ENCODE measurements around the gene TSPEAR. TPM values are rescaled to one million over a fixed set of nuclear protein-coding genes. Genes with fewer than 3 reads are reported as not detected.

The TSPEAR gene
- polyA plus RNA-seq, 4 donors, result 0.55 to 1.1 (median 0.80) TPM

DNA sequence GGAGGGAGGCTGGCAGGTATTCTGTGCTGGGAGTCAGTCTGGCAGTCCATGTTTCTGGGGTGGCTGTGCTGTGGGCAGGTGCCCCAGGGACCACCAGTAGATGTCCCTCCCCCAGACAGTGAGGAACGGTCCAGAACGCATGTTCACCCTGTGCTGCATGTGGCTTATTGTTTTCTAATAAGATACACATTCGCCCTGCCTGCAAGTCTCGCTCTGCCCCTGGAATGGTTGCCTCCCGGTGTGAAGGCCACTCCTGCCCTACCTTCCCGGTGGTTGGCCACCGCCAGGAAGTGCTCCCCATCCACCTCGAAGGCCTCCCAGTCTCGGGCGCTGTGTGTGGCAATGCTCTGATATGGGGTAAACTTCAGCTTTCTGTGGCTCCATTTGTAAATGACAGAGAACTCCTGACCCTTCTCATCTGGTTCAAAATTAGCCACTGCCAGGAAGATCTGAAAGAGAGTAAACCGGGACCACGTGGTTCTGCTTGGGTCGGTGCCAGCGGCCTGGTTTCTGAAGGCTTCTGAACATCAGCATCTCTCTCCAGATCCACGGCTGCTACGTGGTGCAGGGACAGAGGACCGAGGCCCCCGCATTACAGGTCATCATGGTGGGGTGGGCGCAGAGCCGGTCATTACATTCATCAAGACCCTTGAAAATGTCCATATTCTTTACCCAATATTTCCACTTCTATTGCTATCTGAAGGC, 185.8 kb downstream of the TSPEAR start:
- DNase-seq (ENCODE audit: low read depth in 4 of 4, low spot score in 2 of 4), result no peak

DNA sequence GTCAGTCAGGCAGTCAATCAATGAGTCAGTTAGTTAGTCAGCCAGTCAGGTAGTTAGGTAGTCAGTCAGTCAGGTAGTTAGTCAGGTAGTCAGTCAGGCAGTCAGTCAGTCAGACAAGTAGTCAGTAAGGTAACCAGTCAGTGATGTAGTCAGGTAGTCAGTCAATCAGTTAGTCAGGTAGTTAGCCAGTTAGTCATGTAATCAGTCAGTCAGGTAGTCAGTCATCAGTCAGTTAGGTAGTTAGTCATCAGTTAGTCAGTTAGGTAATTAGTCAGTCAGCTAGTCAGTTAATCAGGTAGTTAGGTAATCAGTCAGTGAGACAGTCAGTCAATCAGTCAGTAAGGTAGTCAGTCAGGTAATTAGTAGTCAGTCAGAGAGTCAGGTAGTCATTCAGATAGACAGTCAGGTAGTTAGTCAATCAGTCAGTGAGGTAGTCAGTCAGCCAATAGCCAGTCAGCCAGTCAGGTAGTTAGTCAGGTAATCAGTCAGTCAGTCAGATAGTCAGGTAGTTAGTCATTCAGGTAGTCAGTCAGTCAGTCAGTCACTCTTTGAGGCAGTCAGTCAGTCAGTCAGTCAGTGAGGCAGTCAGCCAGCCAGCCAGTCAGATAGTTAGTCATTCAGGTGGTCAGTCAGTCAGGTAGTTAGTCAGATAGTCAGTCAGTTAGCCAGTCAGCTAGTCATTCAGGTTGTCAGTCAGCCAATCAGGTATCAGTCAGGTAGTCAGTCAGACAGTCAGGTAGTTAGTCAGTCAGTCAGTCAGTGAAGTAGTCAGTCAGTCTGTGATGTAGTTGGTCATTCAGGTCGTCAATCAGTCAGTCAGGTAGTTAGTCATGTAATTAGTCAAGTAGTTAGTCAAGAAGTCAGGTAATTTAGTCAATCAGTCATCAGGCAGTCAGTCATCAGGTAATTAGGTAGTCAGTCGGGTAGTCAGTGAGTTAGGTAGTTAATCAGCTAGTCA, 186.7 kb downstream of the TSPEAR start:
- DNase-seq (ENCODE audit: low read depth in 4 of 4, low spot score in 2 of 4), result no peak

DNA sequence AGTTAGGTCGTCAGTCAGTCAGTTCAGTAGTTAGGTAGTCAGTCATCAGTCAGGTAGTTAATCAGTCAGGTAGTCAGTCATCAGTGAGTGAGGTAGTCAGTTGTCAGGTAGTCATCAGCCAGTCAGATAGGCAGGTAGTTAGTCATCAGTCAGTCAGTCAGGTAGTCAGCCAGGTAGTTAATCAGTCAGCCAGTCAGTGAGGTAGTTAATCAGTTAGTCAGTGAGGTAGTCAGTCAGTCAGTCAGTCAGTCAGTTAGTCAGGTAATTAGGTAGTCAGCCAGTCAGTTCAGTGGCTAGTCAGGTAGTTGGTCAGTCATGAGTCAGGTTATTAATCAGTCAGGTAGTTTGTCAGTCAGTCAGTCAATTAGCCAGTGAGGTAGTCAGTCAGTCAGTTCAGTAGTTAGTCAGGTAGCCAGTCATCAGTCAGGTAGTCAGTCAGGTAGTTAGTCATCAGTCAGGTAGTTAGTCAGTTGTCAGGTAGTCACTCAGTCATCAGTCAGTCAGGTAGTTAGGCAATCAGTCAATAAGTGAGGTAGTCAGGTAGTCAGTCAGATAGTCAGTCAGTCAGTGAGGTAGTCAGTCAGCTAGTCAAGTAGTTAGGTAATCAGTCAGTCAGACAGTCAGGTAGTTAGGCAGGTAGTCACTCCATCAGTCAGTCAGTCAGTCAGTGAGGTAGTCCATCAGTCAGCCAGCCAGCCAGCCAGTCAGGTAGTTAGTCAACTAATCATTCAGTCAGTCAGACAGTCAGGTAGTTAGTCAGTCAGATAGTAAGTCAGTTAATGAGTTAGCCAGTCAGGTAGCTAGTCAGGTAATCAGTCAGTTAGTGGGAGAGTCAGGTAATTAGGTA, 187.6 kb downstream of the TSPEAR start:
- DNase-seq (ENCODE audit: low read depth in 4 of 4, low spot score in 2 of 4), result no peak

DNA sequence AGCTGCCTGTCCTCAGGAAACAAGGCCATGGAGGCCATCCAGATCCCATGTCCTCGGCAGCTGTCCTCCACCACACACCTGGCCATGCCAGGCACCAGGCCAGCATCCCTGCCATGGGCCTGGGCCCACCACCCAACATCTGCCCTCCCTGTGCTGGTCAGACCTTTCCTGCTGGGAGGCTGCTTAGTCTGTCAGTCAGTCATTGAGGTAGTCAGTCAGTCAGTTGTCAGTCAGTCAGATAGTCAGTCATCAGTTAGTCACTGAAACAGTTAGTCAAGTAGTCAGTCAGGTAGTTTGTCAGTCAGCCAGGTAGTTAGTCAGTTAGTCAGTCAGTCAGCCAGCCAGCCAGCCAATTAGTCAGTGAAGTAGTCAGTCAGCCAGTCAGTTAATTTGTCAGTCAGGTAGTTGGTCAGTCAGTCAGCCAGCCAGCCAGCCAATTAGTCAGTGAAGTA, 188.6 kb downstream of the TSPEAR start:
- no peak for DNase-seq (ENCODE audit: low read depth in 4 of 4, low spot score in 2 of 4)

DNA sequence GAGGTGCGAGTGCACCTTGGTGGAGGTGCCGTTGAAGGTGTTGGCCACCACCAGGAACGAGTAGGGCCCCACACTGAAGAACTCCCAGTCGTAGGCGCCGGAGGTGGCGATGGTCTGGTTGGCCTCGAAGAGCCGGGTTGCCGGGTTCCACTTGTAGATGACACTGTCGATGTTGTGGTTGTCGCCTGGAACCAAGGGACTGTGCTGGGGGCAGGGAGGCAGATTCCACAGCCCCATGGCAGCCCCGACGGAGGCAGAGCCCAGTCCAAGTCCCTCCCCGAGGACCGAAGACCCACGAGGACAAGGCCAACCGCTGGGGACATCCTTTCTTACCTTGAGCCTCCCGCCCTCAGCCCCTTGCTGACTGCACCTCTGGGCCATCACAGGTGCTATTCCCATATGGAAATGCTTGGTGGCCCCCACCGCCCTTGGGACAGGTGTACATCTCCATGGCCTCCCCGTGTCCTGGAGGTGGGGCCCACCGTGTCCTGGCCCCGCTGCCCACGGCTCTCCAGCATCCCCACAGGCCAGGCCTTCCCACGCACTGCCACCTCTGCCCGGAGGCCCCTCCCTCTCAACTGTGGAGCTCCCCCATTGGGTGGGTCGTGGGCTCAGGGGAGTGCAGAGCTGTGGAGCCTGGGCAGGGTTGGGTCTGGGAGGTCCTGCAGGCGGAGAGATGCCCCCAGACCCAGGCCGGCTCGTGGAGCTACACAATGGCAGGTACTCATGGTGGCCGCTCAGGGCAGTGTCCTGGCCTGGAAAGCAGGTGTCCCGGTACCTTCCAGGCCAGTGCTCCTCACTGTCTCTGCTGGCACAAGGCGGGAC, 189.2 kb downstream of the TSPEAR start:
- DNase-seq (ENCODE audit: low read depth in 4 of 4, low spot score in 2 of 4), result no peak

DNA sequence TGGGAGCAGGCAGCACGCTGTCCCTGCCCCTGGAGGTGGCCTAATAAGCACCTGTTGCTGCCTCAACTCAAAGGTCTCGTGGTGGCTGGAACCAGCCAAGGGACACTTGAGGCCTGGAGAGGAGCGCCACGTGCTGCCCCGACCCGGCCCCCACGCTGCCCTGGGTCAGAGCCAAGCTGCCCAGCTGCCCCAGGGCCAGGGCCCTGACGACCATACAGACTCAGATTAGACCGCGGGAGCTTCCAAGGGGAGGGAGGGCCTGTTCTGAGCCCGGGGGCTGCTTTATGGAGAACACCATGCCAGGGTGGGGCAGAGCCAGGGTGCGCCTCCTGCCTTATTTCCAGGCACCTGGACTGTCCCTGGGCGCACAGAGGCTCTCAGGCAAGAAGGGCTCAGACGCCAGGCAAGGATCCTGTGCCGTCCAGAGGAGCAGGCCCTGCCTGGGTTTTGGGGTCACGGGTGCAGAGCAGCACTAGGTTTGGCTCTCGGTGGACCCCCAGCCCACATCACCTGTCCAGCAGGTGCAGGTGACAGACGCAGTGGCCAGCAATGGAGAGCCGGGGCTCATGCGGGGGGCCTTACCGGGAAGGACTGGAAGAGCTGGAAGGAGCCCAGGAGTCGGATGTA, 190.0 kb downstream of the TSPEAR start:
- DNase-seq (ENCODE audit: low read depth in 4 of 4, low spot score in 2 of 4), result no peak

DNA sequence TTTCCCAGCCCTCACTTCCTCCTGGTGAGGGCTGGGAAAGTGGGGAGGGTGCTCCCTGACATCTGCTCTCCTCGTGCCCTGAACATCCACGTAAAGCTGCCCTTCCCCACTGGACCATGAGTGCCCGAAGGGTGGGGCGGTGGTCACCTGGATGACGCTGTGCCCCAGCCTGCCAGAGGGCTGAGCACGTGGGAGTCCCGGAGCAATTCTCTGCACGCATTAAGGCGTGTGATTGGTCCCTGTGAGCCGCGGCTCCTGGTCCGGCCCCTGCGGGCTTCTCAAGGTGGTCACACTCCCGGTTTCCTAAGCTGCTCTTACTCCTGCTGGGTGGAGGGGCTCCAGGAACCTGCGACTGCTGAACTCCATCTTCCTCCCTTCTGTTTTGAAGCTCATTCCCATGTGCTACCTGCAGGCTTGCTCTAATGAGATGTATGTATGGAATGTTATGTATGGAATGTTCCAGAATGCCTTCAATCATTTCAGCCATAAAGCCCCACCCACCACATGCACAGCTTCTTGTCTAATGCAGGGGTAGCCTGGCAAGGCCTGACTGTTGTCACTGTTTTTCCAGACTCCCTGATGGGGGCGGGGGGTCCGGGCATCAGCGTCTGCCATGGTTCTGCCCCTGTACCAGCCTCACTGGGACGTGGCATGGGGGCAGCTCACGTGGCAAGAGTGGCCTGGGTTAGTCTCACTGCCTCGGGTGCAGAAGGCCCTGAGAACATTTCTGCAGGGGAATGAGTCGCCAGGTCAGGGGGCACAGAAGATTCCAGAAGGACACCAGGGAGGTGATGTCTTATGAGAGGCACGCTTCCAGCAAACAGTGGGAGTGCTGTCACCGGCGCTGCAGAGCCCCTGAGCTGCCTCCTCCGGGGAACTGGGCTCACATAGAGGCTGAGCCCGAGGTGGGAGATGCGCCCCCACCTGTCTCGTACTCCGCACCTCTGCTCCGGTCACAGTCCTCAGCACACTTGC, 190.8 kb downstream of the TSPEAR start:
- no peak for DNase-seq (ENCODE audit: low read depth in 4 of 4, low spot score in 2 of 4)

DNA sequence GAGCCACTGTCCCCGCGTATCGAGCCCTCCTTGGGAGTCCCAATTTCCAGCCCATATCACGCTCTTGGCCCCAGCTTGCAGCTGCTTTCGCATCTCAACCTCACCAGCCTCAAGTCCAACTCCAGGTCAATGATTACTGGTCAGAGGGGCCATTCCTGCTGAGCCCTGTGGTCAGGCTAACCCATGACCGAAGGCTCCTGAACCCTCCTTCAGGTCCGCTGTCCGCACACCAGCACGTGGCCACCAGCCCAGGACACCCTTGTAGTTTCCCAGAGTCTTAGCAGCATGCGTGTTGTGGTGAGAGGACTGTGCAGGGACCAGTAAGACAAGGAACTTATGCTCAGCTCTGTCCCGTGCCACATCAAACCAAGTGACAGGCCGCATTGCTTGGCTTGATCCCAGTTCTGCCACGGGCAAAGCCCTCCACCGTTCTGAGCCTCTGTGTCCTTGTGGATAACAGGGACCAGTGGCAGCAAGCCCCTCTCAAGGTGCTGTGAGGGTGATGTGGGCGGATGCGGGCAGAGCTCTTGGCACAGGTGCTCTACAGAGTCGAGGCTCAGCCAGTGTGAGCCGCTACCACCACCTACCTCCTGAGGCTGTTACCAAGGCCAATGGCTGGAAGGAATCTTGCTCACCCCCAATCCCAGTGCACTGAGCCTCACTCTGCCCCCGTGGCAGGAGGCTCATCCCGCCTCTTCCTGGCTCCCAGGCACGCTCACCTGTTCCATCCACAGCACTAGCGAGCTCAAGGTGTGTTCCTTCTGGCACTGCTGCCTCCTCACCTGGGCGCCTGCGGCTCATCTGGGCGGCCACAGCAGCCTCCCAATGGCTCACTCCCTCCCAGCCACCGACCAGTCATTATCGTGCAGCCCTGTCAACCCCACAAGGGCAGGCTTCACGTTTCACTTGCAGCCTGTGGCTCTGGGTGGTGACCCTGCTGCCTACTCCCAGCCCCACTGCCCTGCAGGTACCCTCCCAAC, 191.7 kb downstream of the TSPEAR start:
- no peak for DNase-seq (ENCODE audit: low read depth in 4 of 4, low spot score in 2 of 4)

DNA sequence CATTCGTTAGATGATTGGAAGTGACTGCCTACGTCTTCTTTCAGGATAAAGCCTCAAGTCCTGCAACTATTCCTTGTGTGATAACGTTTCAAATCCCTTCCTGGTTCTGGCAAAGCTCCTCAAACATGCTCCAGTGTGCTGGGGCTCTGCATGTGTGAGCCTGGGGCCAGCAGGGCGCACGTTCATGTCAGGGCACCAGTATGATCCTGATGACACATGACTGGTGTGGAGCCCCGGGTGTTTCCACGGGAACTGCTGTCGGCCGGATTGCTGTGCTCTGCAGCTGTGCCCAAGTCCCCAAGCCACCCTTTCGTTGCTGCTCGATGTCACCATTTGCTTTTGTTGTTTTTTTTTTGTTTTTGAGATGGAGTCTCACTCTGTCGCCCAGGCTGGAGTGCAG, 192.7 kb downstream of the TSPEAR start:
- no peak for DNase-seq (ENCODE audit: low read depth in 4 of 4, low spot score in 2 of 4)

DNA sequence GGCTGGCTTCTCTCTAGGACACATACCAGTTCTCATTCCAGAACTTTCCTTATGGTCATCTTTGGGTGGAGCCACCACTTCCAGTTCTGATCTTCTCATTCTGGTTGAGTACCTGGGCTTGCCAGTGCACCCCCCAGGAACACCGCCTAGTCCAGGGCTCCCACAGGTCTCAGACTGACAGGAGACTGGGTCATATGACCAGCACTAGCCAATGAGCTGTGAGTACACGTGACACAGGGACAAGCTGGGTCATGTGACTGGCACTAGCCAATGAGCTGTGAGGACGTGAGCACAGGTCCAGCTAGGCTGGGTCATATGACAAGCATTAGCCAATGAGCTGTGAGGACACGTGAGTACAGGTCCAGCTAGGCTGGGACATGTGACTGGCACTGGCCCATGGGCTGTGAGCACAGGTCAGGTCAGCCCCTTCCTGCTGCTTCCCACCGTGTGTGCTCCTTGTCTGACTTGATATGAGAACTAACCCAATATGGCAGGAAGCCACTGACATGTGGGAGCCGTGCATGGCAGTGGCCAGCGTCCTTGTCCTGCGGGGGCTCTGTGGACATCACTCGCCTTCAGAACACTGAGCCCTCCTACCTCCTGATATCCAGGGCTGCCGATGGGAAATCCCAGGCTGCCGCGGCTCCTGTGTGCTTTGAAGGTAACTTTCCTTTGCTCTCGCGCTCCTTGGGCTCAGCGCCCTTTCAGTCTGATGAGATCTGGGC, 194.0 kb downstream of the TSPEAR start:
- no peak for DNase-seq (ENCODE audit: low read depth in 4 of 4, low spot score in 2 of 4)

DNA sequence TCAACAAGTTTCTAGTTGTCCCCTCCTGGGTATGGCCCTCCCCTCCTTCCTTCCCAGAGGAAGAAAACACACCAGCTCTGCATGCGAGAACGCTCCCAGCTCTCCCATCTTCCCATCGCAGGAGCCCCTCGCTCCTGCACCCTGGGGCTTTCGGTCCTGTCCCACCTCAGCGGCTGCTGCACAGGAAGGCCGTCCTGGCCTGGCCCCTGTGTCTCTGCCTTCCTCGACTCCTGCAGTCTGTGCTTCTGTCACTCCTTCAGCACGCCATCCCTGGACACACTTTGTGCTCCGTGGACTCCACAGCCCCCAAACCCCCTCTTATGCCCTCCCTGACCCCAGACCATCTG, 194.6 kb downstream of the TSPEAR start:
- DNase-seq (ENCODE audit: low read depth in 4 of 4, low spot score in 2 of 4), result no peak

DNA sequence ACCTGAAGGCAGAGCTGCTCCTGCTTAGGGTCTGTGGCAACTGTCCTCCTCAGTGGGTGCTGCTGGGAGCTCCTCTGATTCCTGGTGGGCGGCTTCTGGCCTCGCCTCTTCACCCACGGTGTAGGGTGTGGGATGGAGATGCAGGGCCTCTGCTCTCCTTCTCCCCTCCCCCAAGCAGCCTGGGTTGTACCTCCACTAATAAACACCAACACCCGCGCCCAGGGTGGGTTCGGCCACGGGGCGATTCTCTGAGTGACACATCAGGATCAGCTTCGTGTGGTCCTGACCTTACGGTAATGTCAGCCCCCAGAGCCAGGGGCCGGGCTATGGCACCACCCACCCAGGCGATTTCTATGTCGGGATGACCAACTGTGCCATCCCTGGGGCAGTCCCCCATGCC, 195.0 kb downstream of the TSPEAR start:
- DNase-seq (ENCODE audit: low read depth in 4 of 4, low spot score in 2 of 4), result no peak

DNA sequence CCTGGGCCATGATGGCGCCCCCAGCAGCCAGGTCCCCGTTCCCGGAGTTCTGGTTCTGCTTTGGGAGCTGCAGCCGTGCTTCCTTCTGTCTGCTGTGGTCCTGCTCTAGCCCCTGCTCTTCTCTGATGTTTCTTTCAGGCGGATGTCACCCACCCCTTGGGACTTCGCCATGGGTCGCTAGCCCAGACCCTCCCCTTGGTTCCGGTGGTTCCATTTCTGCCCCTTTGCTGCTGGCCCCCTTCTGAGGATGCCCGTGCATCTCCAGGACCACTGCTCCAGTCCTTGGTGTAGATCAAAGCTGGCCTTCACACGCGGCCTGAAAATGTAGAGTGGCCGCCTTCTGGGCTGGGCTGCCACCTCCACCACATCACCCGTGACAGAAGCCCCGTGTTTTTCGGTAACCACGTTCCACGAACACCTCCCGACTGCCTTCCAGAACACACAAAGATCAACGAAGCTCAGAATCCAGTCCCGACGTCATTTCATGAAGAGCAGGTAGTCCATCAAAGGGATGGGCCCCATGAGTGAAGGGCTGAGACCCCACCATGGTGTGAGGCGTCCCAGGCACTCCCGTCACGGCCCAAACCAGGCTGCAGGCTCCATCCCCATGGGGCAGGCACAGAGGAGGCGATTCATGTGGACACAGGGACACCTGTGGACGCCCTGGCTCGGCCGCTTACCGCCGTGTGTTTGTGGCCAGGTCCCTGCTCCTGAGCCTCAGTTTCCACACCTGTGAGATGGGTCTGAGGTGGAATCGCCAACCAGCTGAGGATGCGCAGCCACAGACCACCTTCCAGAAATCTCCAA, 195.8 kb downstream of the TSPEAR start:
- no peak for DNase-seq (ENCODE audit: low read depth in 4 of 4, low spot score in 2 of 4)

DNA sequence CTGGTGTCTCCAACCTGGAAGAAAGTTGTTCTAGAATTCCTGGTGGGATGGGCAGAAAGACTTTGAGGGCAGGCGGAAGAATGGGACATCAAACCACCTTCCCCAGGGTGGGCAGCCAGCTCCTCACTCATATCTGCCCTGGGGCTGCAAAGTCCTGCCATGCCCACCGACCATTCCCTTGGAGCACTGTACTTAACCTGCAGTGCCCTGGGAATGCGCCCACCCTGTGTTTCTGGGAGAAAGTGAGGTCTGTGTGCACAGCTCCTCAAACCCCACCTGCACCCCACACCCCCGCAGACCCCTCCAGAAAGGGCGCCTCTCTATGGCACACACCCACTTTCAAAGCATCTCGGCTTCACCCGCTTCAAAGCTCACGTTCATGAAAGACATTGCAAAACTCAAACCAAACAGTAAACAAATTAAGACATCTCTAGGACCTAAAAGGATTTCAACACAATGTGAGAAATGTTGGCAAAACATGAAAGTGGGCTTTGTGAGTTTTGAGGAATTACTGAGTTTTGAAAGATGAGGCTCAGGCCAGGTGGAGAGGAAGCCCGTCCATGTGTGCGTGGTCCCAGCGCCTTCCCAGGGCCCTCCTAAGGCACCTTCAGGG, 196.5 kb downstream of the TSPEAR start:
- no peak for DNase-seq (ENCODE audit: low read depth in 4 of 4, low spot score in 2 of 4)

DNA sequence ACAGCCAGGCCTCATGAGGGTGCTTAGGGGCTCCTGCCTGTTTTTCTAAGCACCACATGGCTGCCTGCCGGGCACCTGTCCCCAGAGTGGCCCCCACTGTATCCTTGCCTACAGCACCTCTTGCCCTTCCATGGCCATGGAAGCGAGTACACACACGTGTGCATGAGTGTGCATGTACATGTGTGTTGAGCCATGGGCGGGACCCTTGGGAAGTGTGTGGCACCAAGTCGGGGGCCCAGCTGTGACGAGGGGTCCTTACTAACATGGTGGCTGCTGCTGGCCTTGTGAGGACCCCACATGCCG, 197.2 kb downstream of the TSPEAR start:
- no peak for DNase-seq (ENCODE audit: low read depth in 4 of 4, low spot score in 2 of 4)

All from left renal cortex interstitium (tissue), 4 donors.